ENCODE results near the gene ATP5ME.

DNA sequence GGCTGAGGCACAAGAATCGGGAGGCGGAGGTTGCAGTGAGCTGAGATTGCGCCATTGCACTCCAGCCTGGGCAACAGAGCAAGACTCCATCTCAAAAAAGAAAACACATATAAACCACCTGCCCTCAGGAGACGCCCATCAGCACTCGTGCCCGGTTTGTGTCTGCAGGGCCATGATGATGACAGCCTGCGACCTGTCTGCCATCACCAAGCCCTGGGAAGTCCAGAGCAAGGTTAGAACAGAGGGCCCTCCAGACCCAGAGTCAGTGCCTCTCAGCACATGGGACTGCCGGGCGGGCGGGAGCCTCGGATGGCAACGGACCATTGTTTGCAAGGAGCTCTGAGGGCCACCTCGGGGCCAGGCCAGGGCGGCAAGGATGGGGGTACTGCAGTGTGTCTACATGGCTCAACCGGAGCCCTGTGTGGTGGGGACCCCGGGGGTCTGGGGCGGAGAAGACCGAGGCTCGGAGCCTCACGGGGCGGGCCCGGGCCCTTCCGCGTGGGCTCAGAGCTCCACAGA lies 9.3 kb downstream of the ATP5ME start:
- TF ChIP-seq, protein P1, sequence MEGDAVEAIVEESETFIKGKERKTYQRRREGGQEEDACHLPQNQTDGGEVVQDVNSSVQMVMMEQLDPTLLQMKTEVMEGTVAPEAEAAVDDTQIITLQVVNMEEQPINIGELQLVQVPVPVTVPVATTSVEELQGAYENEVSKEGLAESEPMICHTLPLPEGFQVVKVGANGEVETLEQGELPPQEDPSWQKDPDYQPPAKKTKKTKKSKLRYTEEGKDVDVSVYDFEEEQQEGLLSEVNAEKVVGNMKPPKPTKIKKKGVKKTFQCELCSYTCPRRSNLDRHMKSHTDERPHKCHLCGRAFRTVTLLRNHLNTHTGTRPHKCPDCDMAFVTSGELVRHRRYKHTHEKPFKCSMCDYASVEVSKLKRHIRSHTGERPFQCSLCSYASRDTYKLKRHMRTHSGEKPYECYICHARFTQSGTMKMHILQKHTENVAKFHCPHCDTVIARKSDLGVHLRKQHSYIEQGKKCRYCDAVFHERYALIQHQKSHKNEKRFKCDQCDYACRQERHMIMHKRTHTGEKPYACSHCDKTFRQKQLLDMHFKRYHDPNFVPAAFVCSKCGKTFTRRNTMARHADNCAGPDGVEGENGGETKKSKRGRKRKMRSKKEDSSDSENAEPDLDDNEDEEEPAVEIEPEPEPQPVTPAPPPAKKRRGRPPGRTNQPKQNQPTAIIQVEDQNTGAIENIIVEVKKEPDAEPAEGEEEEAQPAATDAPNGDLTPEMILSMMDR (IDR thresholded peaks at IDR 0.05; ENCODE audit: insufficient read depth, low read depth, low read length) = no peak
- no peak for TF ChIP-seq EZH2 (IDR thresholded peaks at IDR 0.05; ENCODE audit: insufficient read depth, low read length)

Data from astrocyte (in vitro differentiated cells and primary cell).